Fibroblast of lung (primary cell): ENCODE results near the gene ATP10D. TPM values are rescaled to one million over a fixed set of nuclear protein-coding genes. Genes with fewer than 3 reads are reported as not detected.

Source experiments
- DNase-seq, 2 donors: peaks; one replicate each; pipeline versions ENCODE4 v3.0.0 to v3.0.0-alpha.2; 2010; ENCODE audit warnings: low read depth in 2 of 2
- H2AFZ ChIP-seq: 2 replicates; pipeline ENCODE4 v1.5.1; 2012; ENCODE audit warnings: low read length, control low read depth, inconsistent platforms
- H3K27ac ChIP-seq: 2 replicates; pipeline ENCODE4 v1.5.1; 2011; ENCODE audit warnings: low read length, control low read depth; ENCODE audit not compliant: insufficient read depth
- H3K27me3 ChIP-seq: 2 replicates; pipeline ENCODE4 v1.5.1; 2011; ENCODE audit warnings: mild to moderate bottlenecking, low read length; ENCODE audit not compliant: control insufficient read depth, insufficient read depth
- H3K36me3 ChIP-seq: 2 replicates; pipeline ENCODE4 v1.5.1; 2011; ENCODE audit warnings: low read length; ENCODE audit not compliant: control insufficient read depth, insufficient read depth
- H3K4me1 ChIP-seq: 2 replicates; pipeline ENCODE4 v1.5.1; 2011; ENCODE audit warnings: low read length; ENCODE audit not compliant: control insufficient read depth, insufficient read depth; ENCODE audit errors: extremely low read depth
- H3K4me2 ChIP-seq: 2 replicates; pipeline ENCODE4 v1.5.1; 2011; ENCODE audit warnings: low read length, control low read depth; ENCODE audit not compliant: insufficient read depth; ENCODE audit errors: extremely low read depth
- H3K4me3 ChIP-seq, 4 experiments: fragments of 200-600 bp in 1 of 4; sonication (generic) in 1 of 4; replicated peaks in 1 of 4; 2 replicates each; pipeline ENCODE4 v1.5.1; 2011 to 2016; ENCODE audit warnings: low read length in 4 of 4, low read depth in 3 of 4, mild to moderate bottlenecking in 3 of 4, control low read depth in 2 of 4, inconsistent platforms in 1 of 4, mixed read lengths in 1 of 4; ENCODE audit not compliant: insufficient read depth in 1 of 4; ENCODE audit errors: control extremely low read depth in 1 of 4
- H3K79me2 ChIP-seq: 2 replicates; pipeline ENCODE4 v1.5.1; 2012; ENCODE audit warnings: mild to moderate bottlenecking, low read length, inconsistent platforms; ENCODE audit not compliant: control insufficient read depth, insufficient read depth
- H3K9ac ChIP-seq: 2 replicates; pipeline ENCODE4 v1.5.1; 2011; ENCODE audit warnings: mild to moderate bottlenecking, low read length, control low read depth; ENCODE audit not compliant: insufficient read depth
- H3K9me3 ChIP-seq: 2 replicates; pipeline ENCODE4 v1.5.1; 2012; ENCODE audit warnings: low read depth, low read length; ENCODE audit not compliant: control insufficient read depth, insufficient read depth
- H4K20me1 ChIP-seq: 2 replicates; pipeline ENCODE4 v1.5.1; 2011; ENCODE audit warnings: low read length; ENCODE audit not compliant: control insufficient read depth, insufficient read depth; ENCODE audit errors: extremely low read depth
- CTCF ChIP-seq, 2 donors: IDR thresholded peaks in 1 of 2; conservative IDR thresholded peaks in 1 of 2; 1 replicate in 1 of 2; 2 replicates in 1 of 2; pipeline ENCODE4 v1.5.1; 2011 to 2012; ENCODE audit warnings: low read length in 2 of 2, control low read depth in 1 of 2, inconsistent platforms in 1 of 2, low read depth in 1 of 2, mild to moderate bottlenecking in 1 of 2
- EZH2 ChIP-seq: IDR thresholded peaks from 2 replicates; pipeline ENCODE4 v1.5.1; 2012; ENCODE audit warnings: low read length, control low read depth, mild to moderate bottlenecking; ENCODE audit errors: missing control alignments
- polyA plus RNA-seq, 2 donors: library from polyadenylated mRNA; depleted of rRNA in 1 of 2; stranded (reverse) in 1 of 2; unstranded in 1 of 2; fragments of >200 nt; gene quantifications; 2 replicates each; pipeline ENCODE4 v1.2.1, GENCODE V29; 2011 to 2012; ENCODE audit warnings: missing spikeins in 1 of 2
- total RNA-seq: library from RNA; depleted of rRNA; stranded (reverse); fragments of >200 nt; gene quantifications from 2 replicates; pipeline ENCODE4 v1.2.1, GENCODE V29; 2014

ATP10D gene
- total and polyA plus RNA-seq, 2 donors (not counting 1 experiment from before 2014, with no cell fraction given): 24.6 to 40.8 TPM

GRCh38 chr4:47530801-47531200 is 45.7 kb downstream of the ATP10D start:
- peaks cover 21% of the 10 kb centered on the region for H3K4me1 ChIP-seq
- H3K9ac ChIP-seq: no peak overlapping the region
- H3K36me3 ChIP-seq: no peaks in the 10 kb centered on the region
- H2AFZ ChIP-seq: no peak overlapping the region
- TF ChIP-seq EZH2 (no peak), CTCF (conservative IDR thresholded peaks at IDR 0.05 in 1 of 2, IDR thresholded peaks at IDR 0.05 in 1 of 2; ENCODE audit: low read depth in 1 of 2, low read length in 2 of 2) (no peak)
- peak in 1 of 2 donors; percentile 66 for DNase-seq
- H3K79me2 ChIP-seq: peaks cover 1% of the 10 kb centered on the region
- no peak overlapping the region for H3K27ac ChIP-seq
- H3K9me3 ChIP-seq: no peaks in the 10 kb centered on the region
- no peaks in the 10 kb centered on the region for H4K20me1 ChIP-seq
- H3K4me3 ChIP-seq: no peak overlapping the region
- H3K4me2 ChIP-seq: no peak overlapping the region
- no peaks in the 10 kb centered on the region for H3K27me3 ChIP-seq

DNA sequence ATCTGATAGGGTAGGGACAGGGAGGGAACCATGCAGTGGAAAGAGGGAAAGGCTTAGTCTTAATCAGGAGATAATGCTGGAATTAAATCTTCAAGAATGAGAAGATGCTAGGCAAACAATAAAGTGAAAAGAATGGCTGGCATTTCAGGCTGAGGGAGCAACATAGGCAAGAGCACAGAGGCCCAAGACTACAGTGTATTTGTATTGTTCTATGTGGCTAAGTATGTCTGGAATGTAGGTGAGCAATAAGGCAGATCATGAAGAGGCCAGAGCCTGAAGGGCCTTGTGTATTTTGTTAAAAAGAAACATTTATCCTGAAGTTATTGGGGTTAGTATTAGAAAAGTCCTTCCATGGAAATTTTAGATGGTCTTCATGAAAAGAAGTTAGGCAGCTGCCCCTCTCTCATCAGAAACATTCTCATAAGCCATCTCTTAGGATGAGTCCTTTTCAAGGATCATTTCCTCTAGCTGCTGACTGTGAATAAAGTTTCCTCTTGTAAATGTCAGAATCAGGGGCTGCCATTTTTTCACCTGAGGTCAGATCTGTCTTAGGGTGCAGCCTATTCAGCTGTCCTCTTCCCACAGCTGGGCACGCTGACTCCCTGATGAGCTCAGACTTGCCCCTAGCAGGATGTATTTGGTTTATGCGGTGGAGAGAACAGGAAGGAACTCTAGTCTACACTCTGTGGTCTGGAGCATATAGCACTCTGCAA is 46.3 kb downstream of the ATP10D start:
- Histone ChIP-seq H4K20me1 (no peaks in the 10 kb centered on the region), H3K27me3 (no peaks in the 10 kb centered on the region), H2AFZ (no peak overlapping the region), H3K27ac (peak overlapping the region; percentile 50), H3K4me2 (peak overlapping the region; percentile 29), H3K9ac (no peak overlapping the region), H3K4me1 (peaks cover 16% of the 10 kb centered on the region), H3K9me3 (no peaks in the 10 kb centered on the region), H3K4me3 (no peak overlapping the region), H3K36me3 (no peaks in the 10 kb centered on the region), H3K79me2 (peaks cover 1% of the 10 kb centered on the region)
- TF ChIP-seq EZH2 (no peak), CTCF (conservative IDR thresholded peaks at IDR 0.05 in 1 of 2, IDR thresholded peaks at IDR 0.05 in 1 of 2; ENCODE audit: low read depth in 1 of 2, low read length in 2 of 2) (no peak)
- DNase-seq: peak; percentile 75 to 98

- Histone ChIP-seq H2AFZ (no peak overlapping the region), H3K9me3 (no peaks in the 10 kb centered on the region), H3K79me2 (peaks cover 1% of the 10 kb centered on the region), H3K36me3 (no peaks in the 10 kb centered on the region), H3K4me3 (no peak overlapping the region), H3K4me1 (peaks cover 16% of the 10 kb centered on the region), H3K9ac (no peak overlapping the region), H4K20me1 (no peaks in the 10 kb centered on the region), H3K27me3 (no peaks in the 10 kb centered on the region), H3K4me2 (no peak overlapping the region), H3K27ac (peak overlapping the region; percentile 50)
- no peak for DNase-seq
- TF ChIP-seq EZH2: no peak
- no peak for TF ChIP-seq CTCF (conservative IDR thresholded peaks at IDR 0.05 in 1 of 2, IDR thresholded peaks at IDR 0.05 in 1 of 2; ENCODE audit: low read depth in 1 of 2, low read length in 2 of 2)
Observed at GRCh38 chr4:47531954-47532321, 46.9 kb downstream of the ATP10D start.
